NB4 (cell line): ENCODE data around the gene CADPS.

Experiments
- MYC ChIP-seq: IDR thresholded peaks from 2 replicates; pipeline ENCODE4 v1.6.1; 2011; ENCODE audit warnings: low read depth, low read length
- POLR2A ChIP-seq: IDR thresholded peaks from 2 replicates; pipeline ENCODE4 v1.6.1; 2011; ENCODE audit warnings: mild to moderate bottlenecking; ENCODE audit not compliant: insufficient read length; ENCODE audit errors: extremely low read depth
- TF ChIP-seq, protein P1 (sequence below): IDR thresholded peaks from one replicate; pipeline ENCODE4 v1.5.1; 2012; ENCODE audit warnings: low read depth, low read length
- TF ChIP-seq, protein P2 (sequence below): IDR thresholded peaks from 2 replicates; pipeline ENCODE4 v1.6.1; 2011; ENCODE audit warnings: low read depth, low read length

DNA sequence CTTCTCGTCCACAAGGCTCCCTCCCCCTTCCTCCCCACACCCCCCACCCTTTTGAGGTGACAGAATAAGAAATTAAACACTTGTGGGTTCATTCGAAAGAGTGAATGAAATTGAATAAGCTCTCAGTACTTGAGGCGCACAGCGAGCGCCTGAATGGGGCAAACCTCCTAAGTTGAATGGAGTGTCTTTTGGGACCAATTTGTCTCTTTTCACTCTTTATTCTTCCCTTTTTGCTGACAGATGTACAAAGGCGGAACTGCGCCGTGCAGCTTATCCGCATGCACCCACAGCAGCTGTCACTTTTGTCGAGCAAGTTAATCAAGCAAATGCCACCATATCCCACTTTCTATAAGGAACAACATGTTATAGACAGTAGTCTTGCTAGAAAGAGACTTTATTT lies 454.0 kb downstream of the CADPS start:
- TF ChIP-seq, protein P1, sequence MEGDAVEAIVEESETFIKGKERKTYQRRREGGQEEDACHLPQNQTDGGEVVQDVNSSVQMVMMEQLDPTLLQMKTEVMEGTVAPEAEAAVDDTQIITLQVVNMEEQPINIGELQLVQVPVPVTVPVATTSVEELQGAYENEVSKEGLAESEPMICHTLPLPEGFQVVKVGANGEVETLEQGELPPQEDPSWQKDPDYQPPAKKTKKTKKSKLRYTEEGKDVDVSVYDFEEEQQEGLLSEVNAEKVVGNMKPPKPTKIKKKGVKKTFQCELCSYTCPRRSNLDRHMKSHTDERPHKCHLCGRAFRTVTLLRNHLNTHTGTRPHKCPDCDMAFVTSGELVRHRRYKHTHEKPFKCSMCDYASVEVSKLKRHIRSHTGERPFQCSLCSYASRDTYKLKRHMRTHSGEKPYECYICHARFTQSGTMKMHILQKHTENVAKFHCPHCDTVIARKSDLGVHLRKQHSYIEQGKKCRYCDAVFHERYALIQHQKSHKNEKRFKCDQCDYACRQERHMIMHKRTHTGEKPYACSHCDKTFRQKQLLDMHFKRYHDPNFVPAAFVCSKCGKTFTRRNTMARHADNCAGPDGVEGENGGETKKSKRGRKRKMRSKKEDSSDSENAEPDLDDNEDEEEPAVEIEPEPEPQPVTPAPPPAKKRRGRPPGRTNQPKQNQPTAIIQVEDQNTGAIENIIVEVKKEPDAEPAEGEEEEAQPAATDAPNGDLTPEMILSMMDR = no peak
- TF ChIP-seq POLR2A (no peak), MYC (no peak)
- TF ChIP-seq, protein P2, sequence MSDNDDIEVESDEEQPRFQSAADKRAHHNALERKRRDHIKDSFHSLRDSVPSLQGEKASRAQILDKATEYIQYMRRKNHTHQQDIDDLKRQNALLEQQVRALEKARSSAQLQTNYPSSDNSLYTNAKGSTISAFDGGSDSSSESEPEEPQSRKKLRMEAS = no peak
